ENCODE measurements around the gene PEX6.

PEX6 gene

DNA sequence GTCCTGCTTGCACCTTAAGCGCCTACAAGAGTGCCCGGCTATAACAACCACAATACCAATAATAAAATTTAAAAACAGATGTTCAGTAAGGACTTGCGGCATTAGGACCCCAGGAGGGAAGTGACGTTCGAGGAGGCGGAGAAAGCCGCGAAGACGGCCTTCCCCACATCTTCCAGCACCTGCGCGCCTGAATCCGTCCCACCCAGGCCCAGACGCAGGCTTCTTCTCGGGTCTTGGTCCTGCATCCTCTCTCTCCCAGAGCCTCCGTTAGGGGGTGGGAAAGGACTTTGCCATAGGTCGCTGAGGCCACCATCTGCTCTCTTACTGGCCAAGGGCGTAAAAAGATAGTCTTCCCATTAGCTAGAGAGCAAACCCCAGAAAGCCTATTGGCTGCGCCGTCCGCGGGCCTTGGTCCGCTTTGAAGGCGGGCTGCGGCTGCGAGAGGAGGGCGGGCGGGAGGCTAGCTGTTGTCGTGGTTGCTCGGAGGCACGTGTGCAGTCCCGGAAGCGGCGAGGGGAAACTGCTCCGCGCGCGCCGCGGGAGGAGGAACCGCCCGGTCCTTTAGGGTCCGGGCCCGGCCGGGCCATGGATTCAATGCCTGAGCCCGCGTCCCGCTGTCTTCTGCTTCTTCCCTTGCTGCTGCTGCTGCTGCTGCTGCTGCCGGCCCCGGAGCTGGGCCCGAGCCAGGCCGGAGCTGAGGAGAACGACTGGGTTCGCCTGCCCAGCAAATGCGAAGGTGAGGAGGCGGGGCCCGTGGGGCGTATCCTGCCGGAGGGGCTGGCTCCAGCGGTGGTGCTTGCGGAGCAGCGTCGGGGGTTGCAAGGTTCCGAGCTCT is 49.8 kb downstream of the PEX6 start, which contains the start of gene CNPY3:
CNPY3 (plus strand) TSS at position 495 of the 835 bp plus-strand sequence; CDS start at position 586, 91 bp downstream.
- DNase-seq: peak; percentile 98

DNA sequence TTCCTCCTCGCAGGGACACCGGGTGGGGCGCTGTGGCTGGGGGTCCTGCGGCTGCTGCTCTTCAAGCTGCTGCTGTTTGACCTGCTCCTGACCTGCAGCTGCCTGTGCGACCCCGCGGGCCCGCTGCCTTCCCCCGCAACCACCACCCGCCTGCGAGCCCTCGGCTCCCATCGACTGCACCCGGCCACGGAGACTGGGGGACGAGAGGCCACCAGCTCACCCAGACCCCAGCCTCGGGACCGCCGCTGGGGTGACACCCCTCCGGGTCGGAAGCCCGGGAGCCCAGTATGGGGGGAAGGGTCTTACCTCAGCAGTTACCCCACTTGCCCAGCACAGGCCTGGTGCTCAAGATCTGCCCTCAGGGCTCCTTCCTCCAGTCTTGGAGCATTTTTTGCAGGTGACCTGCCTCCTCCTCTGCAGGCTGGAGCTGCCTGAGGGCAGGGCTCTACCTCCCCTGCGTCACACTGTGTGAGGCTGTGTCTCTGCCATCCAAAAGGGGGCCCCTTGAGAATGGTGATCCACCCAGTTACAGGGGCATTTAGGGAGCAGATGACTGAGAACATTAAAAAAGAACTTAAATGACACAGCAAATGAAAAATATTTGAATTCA is 53.6 kb downstream of the PEX6 start:
- no peak for DNase-seq

DNA sequence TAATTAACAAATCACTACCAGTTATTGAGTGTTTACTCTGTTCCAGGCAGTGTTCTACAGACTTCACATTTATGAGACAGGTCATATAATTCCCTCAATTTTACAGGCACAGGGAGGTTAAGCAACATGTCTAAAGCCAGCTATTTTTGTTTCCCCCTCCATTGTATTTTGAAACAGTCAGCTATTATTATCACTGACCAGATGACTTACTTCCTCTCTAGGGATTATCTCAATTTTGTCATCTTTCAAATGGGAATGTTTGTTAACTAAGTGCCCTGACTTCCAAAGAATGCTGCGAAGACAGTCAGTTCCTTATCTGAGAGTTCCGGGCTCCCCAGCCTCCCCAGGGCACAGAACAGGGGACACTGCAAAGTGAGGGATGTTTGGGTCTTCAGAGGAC is 55.3 kb downstream of the PEX6 start:
- DNase-seq: no peak

DNA sequence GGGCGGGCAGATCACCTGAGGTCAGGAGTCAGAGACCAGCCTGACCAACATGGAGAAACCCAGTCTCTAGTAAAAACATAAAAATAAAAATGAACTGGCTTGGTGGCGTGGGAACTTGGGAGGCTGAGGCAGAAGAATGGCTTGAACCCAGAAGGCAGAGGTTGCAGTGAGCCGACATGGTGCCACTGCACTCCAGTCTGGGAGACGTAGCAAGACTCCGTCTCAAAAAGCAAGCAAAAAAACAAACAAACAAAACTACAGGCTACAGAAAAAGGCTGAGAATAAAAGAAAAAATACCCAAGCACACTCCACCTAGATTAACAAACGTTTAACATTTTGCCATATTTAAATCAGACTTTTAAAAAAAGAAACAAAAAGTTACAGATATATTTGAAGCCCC is 57.2 kb downstream of the PEX6 start:
- no peak for DNase-seq

DNA sequence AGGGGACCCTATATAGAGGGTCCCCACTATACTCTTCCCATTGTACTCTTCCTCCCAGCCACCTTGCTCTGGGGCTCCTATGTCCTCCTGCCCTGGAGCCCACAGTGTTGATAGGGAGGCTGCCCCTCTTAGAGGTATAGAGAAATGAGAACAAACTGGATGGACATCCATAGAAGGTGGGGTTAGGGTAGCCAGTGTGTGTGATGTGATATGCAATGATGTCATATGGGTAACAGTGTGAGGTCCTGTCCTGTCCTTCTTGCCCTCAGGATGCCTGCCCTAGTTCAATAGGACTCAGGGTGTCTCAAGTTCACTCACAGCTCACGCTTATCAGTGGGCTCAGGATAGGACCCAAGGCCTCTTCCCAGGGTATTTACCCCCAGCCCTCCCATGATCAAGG is 62.7 kb downstream of the PEX6 start:
- DNase-seq: no peak

DNA sequence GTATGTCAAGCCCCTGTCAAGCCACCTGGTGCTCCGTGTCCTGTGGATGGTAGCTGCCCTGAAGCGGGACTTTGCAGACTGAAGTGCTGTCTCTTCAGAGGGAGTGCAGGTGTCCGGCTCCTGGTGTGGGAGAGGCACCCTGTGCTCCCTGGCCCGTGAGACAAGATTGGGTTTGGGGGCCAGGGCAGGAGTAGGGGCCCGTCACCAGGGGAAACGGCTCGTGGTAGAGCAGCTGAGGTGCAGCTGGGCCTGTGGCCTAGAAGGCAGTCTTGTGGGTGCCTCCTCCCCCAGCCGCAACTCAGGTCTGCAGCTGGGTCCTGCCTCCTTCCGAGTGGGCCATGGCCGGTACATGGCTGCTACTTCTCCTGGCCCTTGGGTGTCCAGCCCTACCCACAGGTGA is 63.2 kb downstream of the PEX6 start, which contains the start of gene PTCRA:
PTCRA (plus strand) TSS at position 322 of the 400 bp plus-strand sequence; CDS start at position 339, 17 bp downstream.
- DNase-seq: no peak

DNA sequence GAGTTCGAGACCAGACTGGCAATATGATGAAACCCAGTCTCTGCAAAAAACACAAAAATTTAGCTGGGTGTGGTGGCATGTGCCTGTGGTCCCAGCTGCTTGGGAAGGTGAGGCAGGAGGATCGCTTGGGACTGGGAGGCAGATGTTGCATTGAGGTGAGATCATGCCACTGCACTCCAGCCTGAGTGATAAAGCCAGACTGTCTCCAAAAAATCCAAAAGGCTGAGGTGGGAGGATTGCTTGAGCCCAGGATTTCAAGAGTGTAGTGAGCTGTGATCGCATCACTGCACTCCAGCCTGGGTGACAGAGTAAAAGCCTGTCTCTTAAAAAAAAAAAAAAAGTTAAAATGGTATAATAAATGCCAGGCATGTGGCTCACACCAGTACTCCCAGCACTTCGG is 64.4 kb downstream of the PEX6 start:
- DNase-seq: no peak

Data from NCI-H446 treated with DMSO at 0.1 percent for 48 hours (cell line).